ENCODE data around the gene RACGAP1. TPM values are rescaled to one million over a fixed set of nuclear protein-coding genes. Genes with fewer than 3 reads are reported as not detected.
"Not testable (repeated sequence)": the region's sequence is repeated elsewhere in the genome, so short reads cannot be mapped to it uniquely, and the experiment has no call there.

RACGAP1 gene
- total RNA-seq, 2 donors from 2014 or later = 3.9 to 4.6 TPM

- no peaks in the 10 kb centered on the region for H3K36me3 ChIP-seq (replicated peaks in 1 of 2; ENCODE audit: insufficient read depth in 1 of 2, low read depth in 2 of 2)
- TF ChIP-seq CTCF (IDR thresholded peaks at IDR 0.05) (no peak), POLR2A (IDR thresholded peaks at IDR 0.05) (peak in 1 of 3 donors; percentile 21)
- no peak overlapping the region for H3K4me3 ChIP-seq
- ATAC-seq (no peak), DNase-seq (peak in 1 of 4 donors; percentile 48)
- WGBS, 2 donors = 12 to 25% methylated on average over 17 to 31 of the region's 37 CpGs
- peak overlapping the region in 1 of 4 donors; percentile 67 for H3K27ac ChIP-seq
- peaks cover 5% of the 10 kb centered on the region for H3K4me1 ChIP-seq
- H3K9me3 ChIP-seq = no peaks in the 10 kb centered on the region
- peaks cover 0 to 7% of the 10 kb centered on the region in 2 donors for H3K27me3 ChIP-seq
- intact Hi-C loops (cut with DNase I) = no loop called here
These were observed 7.7 kb upstream of the RACGAP1 start for GRCh38 chr12:50032854-50033581.

GRCh38 chr12:50032515-50032853, 7.2 kb upstream of the RACGAP1 start:
- Histone ChIP-seq H3K4me3 (no peak overlapping the region), H3K4me1 (peaks cover 5% of the 10 kb centered on the region), H3K36me3 (replicated peaks in 1 of 2; ENCODE audit: insufficient read depth in 1 of 2, low read depth in 2 of 2) (no peaks in the 10 kb centered on the region), H3K9me3 (no peaks in the 10 kb centered on the region), H3K27me3 (peaks cover 0 to 7% of the 10 kb centered on the region in 2 donors), H3K27ac (peak overlapping the region in 1 of 4 donors; percentile 67)
- DNase-seq (no peak), ATAC-seq (no peak)
- TF ChIP-seq POLR2A (IDR thresholded peaks at IDR 0.05) = no peak
- TF ChIP-seq CTCF (IDR thresholded peaks at IDR 0.05) = no peak
- WGBS, 2 donors = 11 to 52% methylated on average over 4 to 20 of the region's 21 CpGs
- intact Hi-C loops (cut with DNase I) = no loop called here

- H3K9me3 ChIP-seq; H3K27ac ChIP-seq; H3K36me3 ChIP-seq (replicated peaks in 1 of 2; ENCODE audit: insufficient read depth in 1 of 2, low read depth in 2 of 2); H3K27me3 ChIP-seq; H3K4me3 ChIP-seq; H3K4me1 ChIP-seq; ATAC-seq; intact Hi-C loops (cut with DNase I); DNase-seq: not testable (repeated sequence)
- WGBS, 2 donors = 77 to 79% methylated on average over 9 of the region's 9 CpGs
These were observed 5.2 kb upstream of the RACGAP1 start for GRCh38 chr12:50030449-50030848.

- H3K36me3 ChIP-seq (replicated peaks in 1 of 2; ENCODE audit: insufficient read depth in 1 of 2, low read depth in 2 of 2) = no peaks in the 10 kb centered on the region
- ATAC-seq = no peak
- no peaks in the 10 kb centered on the region for H3K27me3 ChIP-seq
- 77 to 86% methylated on average over 3 of the region's 3 CpGs for WGBS, 2 donors
- DNase-seq = no peak
- no peaks in the 10 kb centered on the region for H3K9me3 ChIP-seq
- intact Hi-C loops (cut with DNase I) = no loop called here
- no peak overlapping the region for H3K27ac ChIP-seq
- TF ChIP-seq CTCF (IDR thresholded peaks at IDR 0.05) (no peak), POLR2A (IDR thresholded peaks at IDR 0.05) (no peak)
- peaks cover 5% of the 10 kb centered on the region for H3K4me1 ChIP-seq
- H3K4me3 ChIP-seq = no peak overlapping the region
These were observed 1.4 kb upstream of the RACGAP1 start for GRCh38 chr12:50026691-50027090.

GRCh38 chr12:50024805-50025186, 498 bp downstream of the RACGAP1 start:
- TF ChIP-seq POLR2A (IDR thresholded peaks at IDR 0.05) = no peak
- no peak for TF ChIP-seq CTCF (IDR thresholded peaks at IDR 0.05)
- intact Hi-C loops (cut with DNase I) = no loop called here
- Histone ChIP-seq H3K27ac (peak overlapping the region in 2 of 4 donors; percentile 23), H3K4me3 (peak overlapping the region; percentile 55 to 75), H3K27me3 (no peaks in the 10 kb centered on the region), H3K4me1 (peaks cover 5% of the 10 kb centered on the region), H3K9me3 (no peaks in the 10 kb centered on the region), H3K36me3 (replicated peaks in 1 of 2; ENCODE audit: insufficient read depth in 1 of 2, low read depth in 2 of 2) (no peaks in the 10 kb centered on the region)
- ATAC-seq = peak; percentile 2
- 1 to 2% methylated on average over 15 to 16 of the region's 16 CpGs for WGBS, 2 donors
- no peak for DNase-seq
